MM.1S (cell line): ENCODE results near the gene C8A.

Experiments
- EZH2 ChIP-seq: fragments of 300-600 bp; sonication (generic); optimal IDR thresholded peaks from 2 replicates; pipeline ENCODE3; 2017; ENCODE audit warnings: low read depth, mild to moderate bottlenecking, antibody characterized with exemption, low read length, mixed read lengths
- EZH2phosphoT487 ChIP-seq: fragments of 300-600 bp; sonication (generic); IDR thresholded peaks from 2 replicates; pipeline ENCODE4 v1.6.1; 2018; ENCODE audit warnings: antibody characterized with exemption, low read length

DNA sequence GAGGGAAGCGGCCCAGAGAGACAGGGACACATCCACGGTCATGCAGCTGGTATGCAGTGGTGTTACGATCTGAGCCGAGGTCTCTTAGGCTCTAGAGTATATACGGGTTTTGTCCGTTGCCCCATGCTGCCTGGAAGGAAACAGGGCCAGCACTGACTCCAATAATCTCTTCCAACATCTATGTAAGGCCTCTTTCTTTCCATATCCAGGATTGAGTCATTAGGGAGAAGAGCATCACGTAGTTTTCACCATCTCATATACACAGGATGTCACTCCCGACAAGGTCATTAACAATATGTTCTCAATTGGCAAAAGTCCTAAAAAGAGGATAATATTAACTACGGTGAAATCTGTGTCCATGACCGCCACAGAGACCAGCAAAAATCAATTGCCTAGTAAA lies 106.8 kb downstream of the C8A start:
- TF ChIP-seq EZH2 (no peak), EZH2phosphoT487 (no peak)
